CD4-positive, CD25-positive, alpha-beta regulatory T cell (primary cell): ENCODE data around the gene MED23. TPM values are rescaled to one million over a fixed set of nuclear protein-coding genes. Genes with fewer than 3 reads are reported as not detected.

Source experiments
- ATAC-seq, 2 donors: fragments of 150-1000 bp; cut with Tn5 transposase; one replicate each; pipeline ENCODE4 v1.10.0; 2021; ENCODE audit warnings: low read depth in 2 of 2, moderate number of reproducible peaks in 2 of 2, moderate library complexity in 1 of 2
- DNase-seq, 3 donors: peaks; one replicate each; pipeline versions ENCODE4 v3.0.0 to v3.0.0-alpha.2; 2012 to 2022; ENCODE audit warnings: mixed read lengths in 1 of 3
- H3K27ac ChIP-seq: one replicate; pipeline ENCODE4 v1.7.0; 2013; ENCODE audit warnings: mild to moderate bottlenecking, low read length; ENCODE audit not compliant: insufficient read depth, poor library complexity, severe bottlenecking
- H3K27me3 ChIP-seq: one replicate; pipeline ENCODE4 v1.7.0; 2013; ENCODE audit warnings: low read length; ENCODE audit not compliant: control insufficient read depth, insufficient read depth
- H3K36me3 ChIP-seq: one replicate; pipeline ENCODE4 v1.7.0; 2013; ENCODE audit warnings: mild to moderate bottlenecking, low read length, moderate library complexity; ENCODE audit not compliant: control insufficient read depth, insufficient read depth
- H3K4me1 ChIP-seq: 2 replicates; pipeline ENCODE4 v1.7.0; 2013; ENCODE audit warnings: mild to moderate bottlenecking, low read length; ENCODE audit not compliant: insufficient read depth, control insufficient read depth, poor library complexity, severe bottlenecking
- H3K4me3 ChIP-seq: one replicate; pipeline ENCODE4 v1.7.0; 2013; ENCODE audit warnings: low read depth, mild to moderate bottlenecking, low read length, moderate library complexity
- H3K9me3 ChIP-seq, 2 experiments: 1 replicate in 1 of 2; 2 replicates in 1 of 2; pipeline ENCODE4 v1.7.0; 2013; ENCODE audit warnings: low read length in 2 of 2, mild to moderate bottlenecking in 1 of 2, moderate library complexity in 1 of 2; ENCODE audit not compliant: control insufficient read depth in 2 of 2
- H3K27ac Mint-ChIP-seq, 3 donors: one replicate each; pipeline ENCODE4 v1.8.0; 2020 to 2022; ENCODE audit warnings: mild to moderate bottlenecking in 3 of 3, mixed read lengths in 3 of 3, moderate library complexity in 2 of 3
- H3K27me3 Mint-ChIP-seq: one replicate; pipeline ENCODE4 v1.8.0; 2022; ENCODE audit warnings: mild to moderate bottlenecking, mixed read lengths
- H3K36me3 Mint-ChIP-seq: one replicate; pipeline ENCODE4 v1.8.0; 2020; ENCODE audit warnings: mixed read lengths
- H3K4me1 Mint-ChIP-seq, 4 donors: one replicate each; pipeline ENCODE4 v1.8.0; 2020 to 2022; ENCODE audit warnings: mixed read lengths in 4 of 4, mild to moderate bottlenecking in 1 of 4
- H3K4me3 Mint-ChIP-seq, 4 donors: one replicate each; pipeline ENCODE4 v1.8.0; 2020 to 2022; ENCODE audit warnings: mild to moderate bottlenecking in 4 of 4, mixed read lengths in 4 of 4, moderate library complexity in 3 of 4
- H3K9me3 Mint-ChIP-seq, 7 donors: one replicate each; pipeline ENCODE4 v1.8.0; 2020 to 2022; ENCODE audit warnings: mixed read lengths in 7 of 7, mild to moderate bottlenecking in 3 of 7, moderate library complexity in 2 of 7
- polyA plus RNA-seq, 4 donors: library from polyadenylated mRNA; unstranded; fragments of 300-500 nt; fragmentation: Illumina TruSeq; gene quantifications; one replicate each; pipeline ENCODE4 v1.2.3, GENCODE V29; 2021
- total RNA-seq: library from RNA; stranded (reverse); gene quantifications from one replicate; pipeline ENCODE4 v1.2.3, GENCODE V29; 2022

The MED23 gene
- total and polyA plus RNA-seq, 5 donors from 2014 or later: 9.9 to 60.6 (median 14.5) TPM

GRCh38 chr6:131657222-131657621, 29.2 kb upstream of the MED23 start:
- no peak overlapping the region for H3K27ac Mint-ChIP-seq
- peaks cover 7% of the 10 kb centered on the region for H3K36me3 Mint-ChIP-seq
- H3K4me3 Mint-ChIP-seq: no peak overlapping the region
- H3K27me3 ChIP-seq: no peaks in the 10 kb centered on the region
- ATAC-seq: no peak
- no peaks in the 10 kb centered on the region for H3K36me3 ChIP-seq
- H3K4me1 Mint-ChIP-seq: no peaks in the 10 kb centered on the region
- H3K9me3 ChIP-seq: no peaks in the 10 kb centered on the region
- H3K27me3 Mint-ChIP-seq: no peaks in the 10 kb centered on the region
- H3K4me3 ChIP-seq: no peak overlapping the region
- H3K9me3 Mint-ChIP-seq: no peaks in the 10 kb centered on the region
- no peak overlapping the region for H3K27ac ChIP-seq
- no peak for DNase-seq
- H3K4me1 ChIP-seq: no peaks in the 10 kb centered on the region

GRCh38 chr6:131656667-131657066, 28.6 kb upstream of the MED23 start:
- no peak overlapping the region for H3K27ac ChIP-seq
- no peaks in the 10 kb centered on the region for H3K36me3 ChIP-seq
- peaks cover 0 to under 1% (median 0%) of the 10 kb centered on the region in 7 donors for H3K9me3 Mint-ChIP-seq
- ATAC-seq (no peak), DNase-seq (no peak)
- peaks cover 7% of the 10 kb centered on the region for H3K36me3 Mint-ChIP-seq
- no peaks in the 10 kb centered on the region for H3K9me3 ChIP-seq
- H3K4me1 Mint-ChIP-seq: no peaks in the 10 kb centered on the region
- no peaks in the 10 kb centered on the region for H3K4me1 ChIP-seq
- no peak overlapping the region for H3K27ac Mint-ChIP-seq
- H3K27me3 Mint-ChIP-seq: peaks cover 2% of the 10 kb centered on the region
- H3K27me3 ChIP-seq: no peaks in the 10 kb centered on the region
- H3K4me3 ChIP-seq: no peak overlapping the region
- no peak overlapping the region for H3K4me3 Mint-ChIP-seq

- H3K4me3 ChIP-seq: no peak overlapping the region
- H3K36me3 ChIP-seq: no peaks in the 10 kb centered on the region
- no peaks in the 10 kb centered on the region for H3K4me1 ChIP-seq
- ATAC-seq (no peak), DNase-seq (no peak)
- H3K9me3 Mint-ChIP-seq: peaks cover 0 to 3% (median 0%) of the 10 kb centered on the region in 7 donors
- H3K9me3 ChIP-seq: no peaks in the 10 kb centered on the region
- peaks cover 6% of the 10 kb centered on the region for H3K27me3 Mint-ChIP-seq
- no peak overlapping the region for H3K4me3 Mint-ChIP-seq
- no peak overlapping the region for H3K27ac ChIP-seq
- H3K27ac Mint-ChIP-seq: no peak overlapping the region
- H3K27me3 ChIP-seq: no peaks in the 10 kb centered on the region
- no peaks in the 10 kb centered on the region for H3K4me1 Mint-ChIP-seq
- peaks cover 7% of the 10 kb centered on the region for H3K36me3 Mint-ChIP-seq
These were observed 27.9 kb upstream of the MED23 start for GRCh38 chr6:131655951-131656350.

- Histone ChIP-seq H3K36me3 (no peaks in the 10 kb centered on the region), H3K27me3 (no peaks in the 10 kb centered on the region), H3K27ac (no peak overlapping the region), H3K4me3 (no peak overlapping the region), H3K4me1 (no peaks in the 10 kb centered on the region), H3K9me3 (no peaks in the 10 kb centered on the region)
- no peak for DNase-seq
- Mint-ChIP-seq H3K27me3 (peaks cover 6% of the 10 kb centered on the region), H3K9me3 (peaks cover 0 to 3% (median 0%) of the 10 kb centered on the region in 7 donors), H3K36me3 (peaks cover 7% of the 10 kb centered on the region), H3K4me1 (no peaks in the 10 kb centered on the region), H3K27ac (no peak overlapping the region), H3K4me3 (no peak overlapping the region)
- no peak for ATAC-seq
These were observed 27.3 kb upstream of the MED23 start for GRCh38 chr6:131655387-131655786.

GRCh38 chr6:131654326-131654725, 26.3 kb upstream of the MED23 start:
- Histone ChIP-seq H3K4me1 (no peaks in the 10 kb centered on the region), H3K27me3 (no peaks in the 10 kb centered on the region), H3K9me3 (no peaks in the 10 kb centered on the region), H3K27ac (no peak overlapping the region), H3K4me3 (no peak overlapping the region), H3K36me3 (no peaks in the 10 kb centered on the region)
- Mint-ChIP-seq H3K9me3 (peaks cover 0 to 3% (median 0%) of the 10 kb centered on the region in 7 donors), H3K4me3 (no peak overlapping the region), H3K36me3 (peaks cover 7% of the 10 kb centered on the region), H3K27me3 (peaks cover 6% of the 10 kb centered on the region), H3K4me1 (peaks cover 0 to 2% (median 0%) of the 10 kb centered on the region in 4 donors), H3K27ac (no peak overlapping the region)
- ATAC-seq (no peak), DNase-seq (no peak)

- Mint-ChIP-seq H3K36me3 (peaks cover 7% of the 10 kb centered on the region), H3K4me1 (peaks cover 0 to 2% (median 0%) of the 10 kb centered on the region in 4 donors), H3K9me3 (peaks cover 0 to 3% (median 0%) of the 10 kb centered on the region in 7 donors), H3K27me3 (peaks cover 6% of the 10 kb centered on the region), H3K4me3 (no peak overlapping the region), H3K27ac (no peak overlapping the region)
- Histone ChIP-seq H3K9me3 (no peaks in the 10 kb centered on the region), H3K27ac (no peak overlapping the region), H3K36me3 (no peaks in the 10 kb centered on the region), H3K4me1 (no peaks in the 10 kb centered on the region), H3K4me3 (no peak overlapping the region), H3K27me3 (no peaks in the 10 kb centered on the region)
- DNase-seq (no peak), ATAC-seq (no peak)
These were observed 24.4 kb upstream of the MED23 start for GRCh38 chr6:131652472-131652871.

GRCh38 chr6:131651782-131652181, 23.7 kb upstream of the MED23 start:
- Mint-ChIP-seq H3K36me3 (peaks cover 7% of the 10 kb centered on the region), H3K27ac (no peak overlapping the region), H3K4me3 (no peak overlapping the region), H3K4me1 (peaks cover 0 to 2% (median 0%) of the 10 kb centered on the region in 4 donors), H3K27me3 (peaks cover 6% of the 10 kb centered on the region), H3K9me3 (peaks cover 0 to 3% (median 0%) of the 10 kb centered on the region in 7 donors)
- Histone ChIP-seq H3K4me3 (no peak overlapping the region), H3K9me3 (no peaks in the 10 kb centered on the region), H3K36me3 (no peaks in the 10 kb centered on the region), H3K27ac (no peak overlapping the region), H3K27me3 (no peaks in the 10 kb centered on the region), H3K4me1 (no peaks in the 10 kb centered on the region)
- DNase-seq: no peak
- ATAC-seq: no peak

- no peak overlapping the region for H3K27ac Mint-ChIP-seq
- H3K36me3 Mint-ChIP-seq: no peaks in the 10 kb centered on the region
- peaks cover 0 to 2% (median 0%) of the 10 kb centered on the region in 4 donors for H3K4me1 Mint-ChIP-seq
- H3K27me3 Mint-ChIP-seq: no peaks in the 10 kb centered on the region
- no peaks in the 10 kb centered on the region for H3K9me3 Mint-ChIP-seq
- Histone ChIP-seq H3K36me3 (no peaks in the 10 kb centered on the region), H3K9me3 (no peaks in the 10 kb centered on the region), H3K4me1 (no peaks in the 10 kb centered on the region), H3K27me3 (peaks cover 2% of the 10 kb centered on the region), H3K4me3 (no peak overlapping the region), H3K27ac (no peak overlapping the region)
- DNase-seq: no peak
- H3K4me3 Mint-ChIP-seq: no peak overlapping the region
- no peak for ATAC-seq
These were observed 18.2 kb upstream of the MED23 start for GRCh38 chr6:131646249-131646670.
